Camera-type eye (tissue), 1 donor: Measurements from ENCODE around the gene EFNA1. TPM values are rescaled to one million over a fixed set of nuclear protein-coding genes. Genes with fewer than 3 reads are reported as not detected.

Source experiments
- total RNA-seq: library from RNA; depleted of rRNA; stranded (reverse); fragments of >200 nt; gene quantifications from one replicate; pipeline ENCODE4 v1.2.3, GENCODE V29; 2014

EFNA1 gene, protein sequence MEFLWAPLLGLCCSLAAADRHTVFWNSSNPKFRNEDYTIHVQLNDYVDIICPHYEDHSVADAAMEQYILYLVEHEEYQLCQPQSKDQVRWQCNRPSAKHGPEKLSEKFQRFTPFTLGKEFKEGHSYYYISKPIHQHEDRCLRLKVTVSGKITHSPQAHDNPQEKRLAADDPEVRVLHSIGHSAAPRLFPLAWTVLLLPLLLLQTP
- 26.9 TPM for total RNA-seq

GRCh38 chr1:155127105-155127966, at the start of gene EFNA1:
Gene EFNA1, plus strand, starts transcription at chr1:155127876. Its CDS starts 102 bp downstream, at chr1:155127978.

GRCh38 chr1:155078469-155079209, 49.0 kb upstream of the EFNA1 start, which contains the start of gene EFNA3:
Gene EFNA3, plus strand, starts transcription at chr1:155078837. Its CDS starts 105 bp downstream, at chr1:155078942.

GRCh38 chr1:155135415-155136028, 7.8 kb downstream of the EFNA1 start, which contains the start of gene SLC50A1:
Gene SLC50A1, plus strand, starts transcription at chr1:155135852. Its CDS starts 60 bp downstream, at chr1:155135912.

DNA sequence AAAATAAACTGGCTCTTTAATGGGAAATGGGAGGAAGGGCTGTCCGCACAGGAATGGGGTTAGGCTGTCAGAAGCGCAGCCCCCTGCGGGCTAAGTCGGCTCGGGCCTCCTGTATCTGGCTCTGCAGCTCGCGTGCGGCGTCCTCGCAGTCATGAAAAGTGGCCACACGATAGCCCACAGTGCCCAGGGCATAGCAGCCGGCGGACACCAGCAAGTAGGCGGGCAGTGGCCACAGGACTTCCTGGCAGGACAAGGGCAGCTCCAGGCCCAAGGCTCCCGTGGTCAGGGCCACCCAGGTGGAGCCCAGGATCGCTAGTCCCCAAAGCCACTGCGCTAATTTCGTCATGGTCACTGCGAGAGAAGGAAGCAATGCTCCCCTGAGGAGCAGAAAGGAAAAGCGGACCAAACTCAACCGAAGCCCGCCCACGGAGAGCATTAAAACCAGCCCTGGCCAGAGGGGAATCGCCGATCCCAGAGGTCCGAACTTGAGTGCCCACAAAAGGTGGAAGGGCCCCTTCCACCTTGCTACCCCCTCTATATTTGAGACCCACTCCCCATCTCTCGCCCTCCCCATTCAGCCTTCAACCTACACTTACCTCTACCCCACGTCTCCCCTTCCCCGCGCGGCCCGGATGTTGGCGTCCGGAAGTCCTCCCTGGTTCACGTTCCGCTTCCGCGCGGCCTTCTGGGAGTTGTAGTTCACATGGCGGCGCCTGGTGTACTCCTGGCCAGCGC, 12.4 kb downstream of the EFNA1 start, which contains the start of gene DPM3:
DPM3 (minus strand) TSS at position 637 of the 735 bp plus-strand sequence; CDS start at position 346, 291 bp downstream.

DNA sequence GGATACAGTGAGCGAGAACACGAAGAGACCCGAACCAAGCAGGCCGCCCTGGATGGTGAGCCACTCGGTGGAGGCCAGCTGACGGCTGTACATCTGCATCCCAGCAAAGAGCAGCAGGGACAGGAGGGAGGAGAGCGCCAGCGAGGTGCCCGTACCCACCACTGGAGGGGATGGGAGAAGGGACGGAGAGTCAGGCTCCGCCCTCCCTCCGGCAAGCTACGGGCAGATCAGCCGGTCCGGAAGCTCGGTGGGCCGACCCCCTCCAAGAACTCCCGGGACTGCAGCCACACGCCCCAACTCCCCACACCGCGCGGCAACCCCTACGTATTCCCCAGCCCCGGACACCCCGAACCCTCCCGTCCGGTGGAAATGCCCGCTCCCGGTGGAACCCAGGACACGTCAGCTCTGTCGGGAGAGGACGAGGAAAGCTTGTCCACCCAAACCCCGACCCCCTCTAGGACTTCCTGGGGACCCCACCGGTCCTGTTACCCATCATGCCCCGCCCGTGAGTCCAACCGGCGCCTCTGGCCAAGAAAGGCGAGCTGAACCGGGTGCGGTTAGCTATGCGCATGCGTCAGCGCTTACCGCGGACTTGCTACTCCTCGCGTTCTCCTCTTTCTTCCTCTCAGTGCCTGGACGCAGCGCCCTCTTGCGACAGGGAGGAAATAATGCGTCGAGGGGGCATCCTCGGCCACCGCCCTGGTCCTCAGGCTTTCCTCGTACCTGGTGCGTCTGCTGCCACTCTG, 45.2 kb downstream of the EFNA1 start, which contains the start of gene KRTCAP2:
KRTCAP2 (minus strand) TSS at position 573 of the 746 bp plus-strand sequence; CDS start at position 493, 80 bp downstream.

GRCh38 chr1:155173478-155174323, 46.0 kb downstream of the EFNA1 start, which contains the start of gene TRIM46:
Gene TRIM46, plus strand, starts transcription at chr1:155173849. Its CDS starts 118 bp downstream, at chr1:155173967.

Other genes starting within 250 kb of the EFNA1 start
- gene PMVK, start 191.2 kb upstream of the EFNA1 start, total RNA-seq: 17.9 TPM
- 118 TPM for gene PBXIP1, start 171.8 kb upstream of the EFNA1 start, total RNA-seq
- gene PYGO2, start 166.1 kb upstream of the EFNA1 start, total RNA-seq: 20.3 TPM
- gene SHC1, start 157.1 kb upstream of the EFNA1 start, total RNA-seq: 58.2 TPM
- gene CKS1B, start 153.2 kb upstream of the EFNA1 start, total RNA-seq: 27.9 TPM
- gene FLAD1, start 144.5 kb upstream of the EFNA1 start, total RNA-seq: 21.3 TPM
- gene LENEP, start 134.3 kb upstream of the EFNA1 start, total RNA-seq: 6.0 TPM
- 14.0 TPM for gene ZBTB7B, start 125.1 kb upstream of the EFNA1 start, total RNA-seq
- 0.49 TPM for gene DCST2, start 94.1 kb upstream of the EFNA1 start, total RNA-seq
- not detected for gene DCST1, start 94.1 kb upstream of the EFNA1 start, total RNA-seq
- 49.4 TPM for gene ADAM15, start 76.6 kb upstream of the EFNA1 start, total RNA-seq
- gene EFNA4, start 64.1 kb upstream of the EFNA1 start, total RNA-seq: 2.9 TPM
- 5.8 TPM for gene EFNA3, start 49.0 kb upstream of the EFNA1 start, total RNA-seq
- gene SLC50A1, start 8.0 kb downstream of the EFNA1 start, total RNA-seq: 15.6 TPM
- 39.4 TPM for gene DPM3, start 12.7 kb downstream of the EFNA1 start, total RNA-seq
- 51.1 TPM for gene KRTCAP2, start 45.4 kb downstream of the EFNA1 start, total RNA-seq
- gene TRIM46, start 46.0 kb downstream of the EFNA1 start, total RNA-seq: 5.7 TPM
- 50.7 TPM for gene THBS3, start 80.0 kb downstream of the EFNA1 start, total RNA-seq
- gene MTX1, start 80.8 kb downstream of the EFNA1 start, total RNA-seq: 18.3 TPM
- gene ENTREP3, start 127.6 kb downstream of the EFNA1 start, total RNA-seq: 9.5 TPM
- gene SCAMP3, start 134.5 kb downstream of the EFNA1 start, total RNA-seq: 33.2 TPM
- 49.3 TPM for gene CLK2, start 145.6 kb downstream of the EFNA1 start, total RNA-seq
- 7.4 TPM for gene HCN3, start 149.6 kb downstream of the EFNA1 start, total RNA-seq
- 1.0 TPM for gene PKLR, start 173.6 kb downstream of the EFNA1 start, total RNA-seq
- 92.3 TPM for gene FDPS, start 181.0 kb downstream of the EFNA1 start, total RNA-seq
- 26.6 TPM for gene RUSC1, start 193.0 kb downstream of the EFNA1 start, total RNA-seq